ENCODE results near the gene COPA. TPM values are rescaled to one million over a fixed set of nuclear protein-coding genes. Genes with fewer than 3 reads are reported as not detected.

The COPA gene
- total RNA-seq, 2 donors from 2014 or later = 96.1 to 134 TPM

DNA sequence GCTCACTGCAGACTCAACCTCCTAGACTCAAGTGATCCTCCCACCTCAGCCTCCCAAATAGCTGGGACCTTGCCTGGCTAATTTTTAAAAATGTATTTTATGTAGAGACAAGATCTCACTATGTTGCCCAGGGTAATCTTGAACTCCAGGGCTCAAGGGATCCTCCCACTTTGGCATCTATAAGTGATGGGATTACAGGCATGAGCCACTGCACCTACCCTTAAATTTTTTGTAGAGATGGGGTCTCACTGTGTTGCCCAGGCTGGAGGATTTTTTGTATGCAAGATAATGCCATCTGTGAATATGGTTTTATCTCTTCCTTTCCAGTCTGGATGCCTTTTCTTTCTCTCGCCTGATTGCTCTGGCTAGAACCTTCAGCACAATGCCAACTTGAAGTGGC lies 72.0 kb downstream of the COPA start:
- H3K9me3 ChIP-seq = no peaks in the 10 kb centered on the region
- no peaks in the 10 kb centered on the region for H3K36me3 ChIP-seq
- no peaks in the 10 kb centered on the region for H3K27me3 ChIP-seq
- no peak overlapping the region for H3K4me3 ChIP-seq
- DNase-seq (ENCODE audit: low spot score) = no peak
- H3K4me1 ChIP-seq = no peaks in the 10 kb centered on the region
- TF ChIP-seq, protein P1, sequence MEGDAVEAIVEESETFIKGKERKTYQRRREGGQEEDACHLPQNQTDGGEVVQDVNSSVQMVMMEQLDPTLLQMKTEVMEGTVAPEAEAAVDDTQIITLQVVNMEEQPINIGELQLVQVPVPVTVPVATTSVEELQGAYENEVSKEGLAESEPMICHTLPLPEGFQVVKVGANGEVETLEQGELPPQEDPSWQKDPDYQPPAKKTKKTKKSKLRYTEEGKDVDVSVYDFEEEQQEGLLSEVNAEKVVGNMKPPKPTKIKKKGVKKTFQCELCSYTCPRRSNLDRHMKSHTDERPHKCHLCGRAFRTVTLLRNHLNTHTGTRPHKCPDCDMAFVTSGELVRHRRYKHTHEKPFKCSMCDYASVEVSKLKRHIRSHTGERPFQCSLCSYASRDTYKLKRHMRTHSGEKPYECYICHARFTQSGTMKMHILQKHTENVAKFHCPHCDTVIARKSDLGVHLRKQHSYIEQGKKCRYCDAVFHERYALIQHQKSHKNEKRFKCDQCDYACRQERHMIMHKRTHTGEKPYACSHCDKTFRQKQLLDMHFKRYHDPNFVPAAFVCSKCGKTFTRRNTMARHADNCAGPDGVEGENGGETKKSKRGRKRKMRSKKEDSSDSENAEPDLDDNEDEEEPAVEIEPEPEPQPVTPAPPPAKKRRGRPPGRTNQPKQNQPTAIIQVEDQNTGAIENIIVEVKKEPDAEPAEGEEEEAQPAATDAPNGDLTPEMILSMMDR (IDR thresholded peaks at IDR 0.05) = no peak
- no peak overlapping the region for H3K27ac ChIP-seq

DNA sequence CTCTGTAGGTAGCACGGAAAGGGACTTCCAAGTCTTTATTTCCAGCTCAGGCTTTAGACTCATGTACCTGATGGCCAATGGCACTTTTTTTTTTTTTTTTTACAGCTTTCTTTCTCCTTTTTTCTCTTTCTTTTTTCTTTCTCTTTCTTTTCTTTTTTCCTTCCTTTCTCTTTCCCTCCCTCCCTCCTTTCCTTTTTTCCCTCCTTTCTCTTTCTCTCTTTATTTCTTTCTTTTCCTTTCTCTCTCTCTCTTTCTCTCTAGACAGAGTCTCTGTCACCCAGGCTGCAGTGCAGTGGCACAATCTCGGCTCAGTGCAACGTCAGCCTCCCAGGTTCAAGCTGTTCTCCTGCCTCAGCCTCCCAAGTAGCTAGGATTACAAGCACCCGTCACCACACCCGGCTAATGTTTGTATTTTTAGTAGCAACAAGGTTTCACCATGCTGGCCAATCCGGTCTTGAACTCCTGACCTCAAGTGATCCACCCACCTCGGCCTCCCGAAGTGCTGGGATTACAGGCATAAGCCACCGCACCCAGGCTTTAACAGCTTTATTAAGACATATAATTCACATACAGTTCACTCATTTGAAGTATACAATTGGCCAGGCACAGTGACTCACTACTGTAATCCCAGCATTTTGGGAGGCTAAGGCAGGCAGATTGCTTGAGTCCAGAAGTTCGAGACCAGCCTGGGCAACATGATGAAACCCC lies 75.6 kb downstream of the COPA start:
- H3K27ac ChIP-seq = no peak overlapping the region
- H3K9me3 ChIP-seq = no peaks in the 10 kb centered on the region
- no peak for DNase-seq (ENCODE audit: low spot score)
- H3K36me3 ChIP-seq = no peaks in the 10 kb centered on the region
- H3K4me1 ChIP-seq = peaks cover 0 to 5% of the 10 kb centered on the region in 2 donors
- no peaks in the 10 kb centered on the region for H3K27me3 ChIP-seq
- TF ChIP-seq, protein P1 (IDR thresholded peaks at IDR 0.05) = no peak
- H3K4me3 ChIP-seq = no peak overlapping the region

DNA sequence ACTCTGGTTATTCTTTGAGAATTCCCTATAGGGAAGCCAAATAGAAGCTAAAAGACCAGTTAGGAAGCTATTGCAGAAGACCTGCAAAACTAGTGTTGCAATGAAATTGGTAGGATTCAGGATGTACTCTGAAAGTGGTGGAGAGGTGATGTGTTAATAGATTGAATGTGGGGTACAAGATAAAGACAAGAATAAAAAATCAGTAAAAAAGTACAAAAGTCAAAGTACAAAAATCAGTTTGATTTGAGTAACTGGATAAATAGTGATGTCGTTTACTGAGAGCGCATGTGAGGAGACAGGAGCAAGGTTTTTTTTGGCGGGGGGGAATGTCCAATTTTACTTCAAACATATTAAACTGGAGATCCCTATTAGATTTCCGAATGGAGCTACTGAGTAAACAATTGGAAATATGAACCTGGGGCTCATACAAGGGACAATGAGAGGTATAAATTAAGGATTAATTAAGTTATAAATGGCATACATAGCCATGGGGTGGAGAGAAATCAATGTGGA lies 78.2 kb downstream of the COPA start:
- TF ChIP-seq, protein P1 (IDR thresholded peaks at IDR 0.05) = no peak
- H3K9me3 ChIP-seq = no peaks in the 10 kb centered on the region
- no peak overlapping the region for H3K4me3 ChIP-seq
- no peaks in the 10 kb centered on the region for H3K36me3 ChIP-seq
- H3K27me3 ChIP-seq = no peaks in the 10 kb centered on the region
- H3K4me1 ChIP-seq = peaks cover 0 to 21% of the 10 kb centered on the region in 2 donors
- no peak for DNase-seq (ENCODE audit: low spot score)
- H3K27ac ChIP-seq = no peak overlapping the region

DNA sequence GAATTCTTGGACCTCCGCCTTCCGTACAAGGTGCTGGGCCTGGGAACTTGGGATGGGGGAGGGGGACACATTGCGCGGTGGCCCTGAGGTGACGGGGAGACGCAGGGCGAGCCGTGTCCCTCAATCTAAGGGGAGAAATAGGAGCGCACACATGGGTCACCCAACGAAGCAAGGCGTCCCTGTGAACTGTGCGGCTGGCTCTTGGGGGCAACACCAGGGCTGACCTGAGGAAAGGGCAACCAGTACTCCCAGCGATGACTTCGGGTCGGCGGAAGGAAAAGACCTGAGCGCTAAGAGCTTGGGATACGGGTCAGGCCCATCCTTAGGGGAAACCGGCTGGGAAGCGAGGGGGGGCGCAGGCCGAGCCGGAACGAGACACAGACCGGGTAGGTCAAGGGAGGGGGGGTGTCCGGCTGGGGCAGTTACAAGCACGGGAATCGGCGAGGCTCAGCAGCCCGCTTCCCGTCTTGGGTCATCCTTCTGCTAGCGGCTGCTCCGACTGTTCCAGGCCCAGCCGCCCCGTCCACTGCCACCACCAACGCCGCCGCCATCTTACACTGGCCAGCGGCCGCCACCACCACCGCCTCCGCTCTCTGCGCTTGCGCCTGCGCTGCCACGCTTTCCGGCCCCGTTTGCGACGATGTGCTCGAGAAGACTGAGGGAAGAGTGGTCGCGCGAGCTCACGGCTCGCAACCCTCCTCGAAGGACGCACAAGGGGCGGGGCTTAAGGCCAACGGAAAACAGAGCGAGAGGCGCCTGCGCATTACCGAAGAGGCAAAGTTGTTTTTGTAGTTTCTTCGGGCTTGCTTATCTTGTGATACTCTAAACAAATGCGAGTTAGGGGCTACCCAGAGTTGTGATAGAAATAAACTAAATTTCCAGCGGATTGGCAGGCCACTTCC lies 80.9 kb downstream of the COPA start, which contains the start of gene DCAF8:
Gene DCAF8 (minus strand): TSS at position 657 of the 902 bp plus-strand sequence. CDS start 18,541 bp downstream, outside the sequence.
- H3K4me1 ChIP-seq = peaks cover 0 to 42% of the 10 kb centered on the region in 2 donors
- H3K36me3 ChIP-seq = no peaks in the 10 kb centered on the region
- peak; percentile 97 for DNase-seq (ENCODE audit: low spot score)
- H3K27ac ChIP-seq = peak within 1 kb of the TSS; percentile 96 to 99
- H3K27me3 ChIP-seq = no peaks in the 10 kb centered on the region
- H3K9me3 ChIP-seq = no peaks in the 10 kb centered on the region
- peak within 1 kb of the TSS; percentile 69 to 83 for H3K4me3 ChIP-seq
- TF ChIP-seq, protein P1 (IDR thresholded peaks at IDR 0.05) = no peak

DNA sequence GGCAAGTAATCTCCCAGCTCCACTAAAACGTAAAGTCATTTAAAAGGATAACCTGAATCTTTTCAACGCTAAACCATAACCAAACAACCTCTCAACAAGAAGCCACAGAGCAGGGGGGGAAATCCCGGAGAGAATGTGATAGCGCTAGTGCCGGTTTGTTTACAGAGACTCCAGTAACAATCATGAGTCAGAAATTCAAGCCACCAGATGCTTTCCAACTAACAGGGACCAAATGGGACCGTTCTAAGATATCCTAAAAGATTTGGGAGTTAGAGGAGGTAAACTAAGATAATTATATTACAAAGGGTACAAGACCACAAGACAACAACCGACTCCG lies 81.5 kb downstream of the COPA start:
- Histone ChIP-seq H3K4me1 (peaks cover 0 to 48% of the 10 kb centered on the region in 2 donors), H3K36me3 (no peaks in the 10 kb centered on the region), H3K27me3 (no peaks in the 10 kb centered on the region), H3K27ac (peak overlapping the region; percentile 96 to 99), H3K4me3 (peak overlapping the region; percentile 69 to 83), H3K9me3 (no peaks in the 10 kb centered on the region)
- TF ChIP-seq, protein P1 (IDR thresholded peaks at IDR 0.05) = no peak
- DNase-seq (ENCODE audit: low spot score) = peak; percentile 67
